ENCODE results near the gene DDX17.

The DDX17 gene

GRCh38 chr22:38464992-38465672, 41.0 kb downstream of the DDX17 start:
- no peak for DNase-seq

DNA sequence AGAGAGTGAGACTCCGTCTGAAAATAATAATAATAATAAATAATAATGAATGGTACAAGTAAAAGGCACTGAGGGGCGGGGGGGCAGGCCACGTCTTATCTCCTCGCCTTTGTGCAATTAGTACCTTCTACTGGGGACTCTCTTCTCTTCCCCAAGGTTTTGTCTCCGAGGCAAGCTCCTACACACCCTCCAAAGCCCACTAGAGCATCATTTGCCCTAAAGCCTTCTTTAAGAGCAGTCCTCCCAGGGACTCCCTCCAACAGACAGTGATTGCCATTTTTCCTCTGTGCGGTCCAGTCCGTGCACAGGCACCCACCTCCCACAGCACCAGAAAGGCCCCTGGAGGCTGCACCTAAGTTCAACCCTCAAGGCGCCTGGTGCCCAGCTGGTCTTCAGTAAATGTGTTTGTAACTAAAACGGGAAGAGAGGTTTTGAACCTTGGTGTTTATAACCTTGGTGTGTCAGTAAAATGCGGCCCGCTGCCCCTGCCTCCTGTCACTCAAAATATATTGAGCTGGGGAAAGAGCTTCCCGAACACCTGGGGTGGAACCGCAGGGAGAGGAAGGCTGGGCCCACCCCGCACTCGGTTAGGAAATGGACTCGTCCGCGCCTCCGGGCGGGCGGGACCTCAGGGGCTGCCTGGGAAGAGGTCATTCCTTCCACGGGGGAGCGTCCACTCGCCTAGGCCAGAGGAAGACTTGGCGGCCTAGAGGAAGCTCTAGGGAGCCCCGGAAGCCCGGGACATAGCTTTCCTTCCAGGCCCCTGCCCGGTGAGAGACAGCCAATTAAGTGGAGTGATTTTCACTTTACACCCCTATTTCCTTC, 42.9 kb downstream of the DDX17 start:
- no peak for DNase-seq

DNA sequence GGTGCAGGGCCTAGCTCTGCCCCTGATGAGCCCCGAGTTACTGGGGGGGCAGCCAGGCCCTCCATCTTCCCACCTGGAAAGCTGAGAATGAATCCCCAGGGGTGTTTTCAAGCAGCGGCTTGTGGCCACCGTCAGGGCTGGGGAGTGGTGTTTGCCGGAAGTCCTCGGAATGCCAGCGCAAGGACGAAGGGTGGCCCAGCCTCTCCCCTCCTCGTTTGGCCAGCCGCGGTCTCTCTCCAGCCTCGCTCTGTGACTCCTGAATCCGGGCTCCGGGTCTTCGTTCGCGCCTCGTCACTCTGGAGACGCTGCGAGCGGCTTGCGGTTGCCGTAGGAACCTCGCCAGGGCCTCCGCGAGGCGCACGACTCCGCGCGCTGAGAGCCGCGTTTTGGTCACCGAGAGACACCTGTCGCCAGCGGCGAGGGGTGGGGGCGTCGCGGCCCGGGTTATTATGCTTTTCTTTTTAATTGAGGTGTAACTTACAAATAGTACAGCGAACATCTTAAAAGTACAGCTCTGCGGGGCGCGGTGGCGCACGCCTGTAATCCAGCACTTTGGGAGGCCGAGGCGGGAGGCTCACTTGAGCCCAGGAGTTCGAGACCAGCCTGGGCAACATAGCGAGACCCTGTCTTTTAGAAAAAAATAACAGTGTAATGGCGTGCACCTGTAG, 44.6 kb downstream of the DDX17 start:
- peak; percentile 50 for DNase-seq

- DNase-seq, result no peak
These were observed 45.1 kb downstream of the DDX17 start for GRCh38 chr22:38461057-38461413.

- no peak for DNase-seq
These were observed 45.7 kb downstream of the DDX17 start for GRCh38 chr22:38460426-38460840.

DNA sequence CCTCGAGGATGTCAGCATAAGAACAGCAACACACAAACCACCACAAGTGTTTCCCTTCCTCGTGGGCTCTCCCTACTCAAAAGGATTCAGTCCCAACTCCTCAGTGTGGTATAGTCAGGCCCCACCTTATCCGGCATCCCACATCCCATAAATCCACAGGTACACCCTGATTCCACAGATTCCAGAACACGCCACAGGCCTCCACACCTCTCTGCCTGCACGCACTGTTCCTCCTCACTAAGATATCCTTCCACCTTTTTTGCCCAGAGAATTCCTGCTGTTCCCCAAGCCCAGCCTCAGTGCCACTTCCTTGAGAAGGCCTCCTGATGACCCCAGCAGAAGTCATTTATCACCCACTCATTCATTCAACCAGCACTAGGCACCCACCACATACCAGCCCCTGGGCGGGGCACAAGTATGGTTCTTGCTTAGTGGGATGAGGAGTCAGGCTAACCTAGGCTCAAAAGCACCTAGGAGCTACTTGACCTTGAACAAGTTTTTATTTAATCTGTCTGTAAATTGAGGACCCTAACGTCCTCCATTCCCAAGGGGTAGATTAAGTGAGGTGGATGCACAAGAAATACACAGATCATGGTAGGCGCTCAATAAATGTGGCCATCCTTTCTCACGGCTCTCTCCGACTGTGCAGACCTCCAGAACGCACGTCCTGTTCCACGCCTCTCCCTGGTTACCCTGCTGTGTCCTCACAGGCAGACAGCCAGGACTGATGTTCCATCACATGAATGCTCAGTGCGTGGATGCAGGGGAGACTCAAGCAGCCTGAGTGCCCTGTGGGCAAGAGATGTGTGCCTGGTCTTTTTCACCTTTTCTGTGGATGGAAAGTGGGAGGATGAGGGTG, 49.0 kb downstream of the DDX17 start:
- DNase-seq, result no peak

DNA sequence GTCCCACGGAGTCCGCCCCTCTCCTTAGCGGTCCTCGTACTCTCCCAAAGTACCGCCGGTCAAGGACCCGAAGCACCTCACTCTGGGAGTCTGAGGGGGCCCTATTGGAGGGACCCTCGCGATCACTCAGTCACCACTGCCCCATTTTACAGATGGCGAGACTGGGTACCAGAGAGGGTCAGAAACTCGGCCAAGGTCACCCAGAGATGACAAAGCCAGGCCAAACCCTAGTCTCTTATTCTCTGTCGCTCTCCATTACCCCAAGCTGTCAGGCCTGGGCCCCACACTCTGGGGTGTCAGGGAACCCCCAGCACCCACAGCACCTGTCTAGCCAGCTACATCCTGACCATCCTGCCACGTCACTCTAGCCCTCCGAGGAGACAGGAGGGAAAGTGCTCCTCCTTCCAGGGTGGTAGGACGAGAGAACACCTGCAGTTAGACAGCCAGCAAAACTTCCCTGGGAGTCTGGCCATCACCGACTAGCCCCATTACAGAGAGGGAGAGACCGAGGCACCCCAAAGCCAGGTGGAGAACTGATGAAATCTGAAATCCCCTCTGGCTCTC, 49.8 kb downstream of the DDX17 start:
- DNase-seq, result no peak

- DNase-seq, result no peak
These were observed 50.4 kb downstream of the DDX17 start for GRCh38 chr22:38455530-38456271.

- no peak for DNase-seq
These were observed 51.0 kb downstream of the DDX17 start, which contains the start of gene KCNJ4 for GRCh38 chr22:38455076-38455529. TSS of gene KCNJ4 (minus strand) at chr22:38455199. CDS start at chr22:38428132, 27,067 bp downstream.

- DNase-seq, result no peak
These were observed 51.6 kb downstream of the DDX17 start for GRCh38 chr22:38454353-38455075.

- DNase-seq, result no peak
These were observed 52.1 kb downstream of the DDX17 start for GRCh38 chr22:38453996-38454352.

GRCh38 chr22:38453066-38453672, 52.9 kb downstream of the DDX17 start:
- DNase-seq, result no peak

GRCh38 chr22:38452373-38453065, 53.6 kb downstream of the DDX17 start:
- DNase-seq, result no peak

DNA sequence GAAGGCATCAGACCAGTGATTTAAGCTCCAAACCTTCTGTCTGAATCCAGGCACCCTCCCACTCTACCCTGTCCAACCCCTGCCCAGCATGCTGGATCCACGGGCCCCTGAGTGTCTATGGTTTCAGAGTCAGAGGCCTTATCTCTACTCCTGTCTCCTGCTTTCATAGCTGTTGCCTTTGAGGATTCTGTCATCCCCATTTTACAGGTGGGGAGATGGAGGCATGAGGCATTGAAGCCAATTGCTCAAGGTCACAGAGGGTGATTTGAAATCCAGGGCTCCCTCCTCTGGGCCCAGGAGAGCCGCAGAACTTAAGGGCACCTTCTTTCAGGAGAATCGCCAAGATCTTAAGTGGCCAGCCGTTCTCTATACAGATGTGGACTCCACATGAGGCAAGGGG, 54.2 kb downstream of the DDX17 start:
- no peak for DNase-seq

DNA sequence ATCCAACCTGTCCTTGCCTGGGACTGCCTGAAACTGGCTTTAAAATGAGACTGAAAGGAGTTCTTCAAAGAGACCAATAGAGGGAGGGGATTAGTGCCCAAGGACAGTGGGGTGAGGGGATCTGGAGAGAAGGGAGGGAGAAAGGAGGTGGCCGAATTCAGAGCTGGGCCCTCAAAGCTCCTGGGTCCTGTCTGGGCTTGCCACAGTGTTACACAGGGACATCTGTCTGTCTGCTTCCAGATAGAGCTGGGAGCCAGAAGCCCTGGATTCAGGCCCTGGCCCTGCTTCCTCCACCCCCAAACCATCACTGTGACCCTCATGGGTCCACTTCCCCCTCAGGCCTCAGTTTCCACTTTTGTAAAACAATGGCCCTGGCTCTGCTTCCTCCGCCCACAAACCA, 54.7 kb downstream of the DDX17 start:
- no peak for DNase-seq

DNA sequence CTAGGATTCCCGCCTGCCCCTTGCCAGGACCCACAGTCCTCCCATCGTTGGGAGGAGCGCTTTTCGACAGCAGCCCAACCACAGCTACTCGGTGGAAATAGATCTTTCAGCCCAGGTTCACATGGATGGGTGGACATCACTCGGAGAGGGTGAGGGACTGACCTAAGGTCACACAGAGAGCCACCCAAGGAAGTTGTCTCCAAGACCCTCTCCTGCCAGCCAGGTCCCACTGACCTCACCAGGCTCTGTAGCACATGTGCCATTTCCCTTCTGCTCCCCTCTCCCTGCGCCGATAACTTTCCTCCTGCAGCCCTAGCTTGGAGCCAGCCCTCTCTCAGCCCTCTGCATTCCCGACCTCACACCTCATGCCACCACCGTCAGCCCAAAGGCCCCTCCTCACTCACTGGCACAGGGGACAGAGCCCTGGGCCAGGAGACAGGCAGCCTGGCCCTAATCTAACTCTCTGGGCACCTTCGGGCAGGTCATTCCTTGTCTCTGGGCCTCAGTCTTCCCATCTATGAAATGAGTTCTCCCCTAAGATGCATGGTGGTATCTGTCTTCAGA, 55.8 kb downstream of the DDX17 start:
- DNase-seq, result no peak

DNA sequence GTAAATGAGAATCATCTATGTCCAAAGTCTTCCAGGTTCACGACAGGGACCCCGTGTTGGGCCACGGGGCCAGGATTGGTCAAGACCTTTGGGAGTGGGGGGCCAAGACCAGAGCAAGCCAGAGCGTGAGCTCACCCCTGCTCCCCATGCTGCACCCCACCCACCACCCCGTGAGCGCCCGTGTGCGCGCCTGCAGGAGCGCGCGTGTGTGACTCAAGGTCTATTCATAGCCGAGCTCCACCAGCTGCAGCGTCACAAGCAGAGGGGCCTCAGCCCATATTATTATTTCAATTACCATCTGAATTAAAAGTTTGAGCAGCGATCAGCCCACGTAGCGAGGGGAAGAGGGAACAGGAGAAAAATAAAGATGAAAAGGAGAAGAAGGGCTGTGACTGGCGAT, 56.3 kb downstream of the DDX17 start:
- no peak for DNase-seq

GRCh38 chr22:38448945-38449745, 57.0 kb downstream of the DDX17 start:
- DNase-seq, result no peak

Data from NCI-H1436 treated with DMSO at 0.1 percent for 48 hours (cell line).